Activated CD4-positive, CD25-positive, alpha-beta regulatory T cell treated with anti-CD3 and anti-CD28 coated beads, Interleukin-2, amount 50 U/mL, for 72 hours (primary cell): ENCODE data around the gene CRYBG1.
"Not testable (repeated sequence)": the region's sequence is repeated elsewhere in the genome, so short reads cannot be mapped to it uniquely, and the experiment has no call there.

Experiments used
- DNase-seq: peaks from one replicate; pipeline ENCODE4 v3.0.0; 2021

Gene CRYBG1

DNA sequence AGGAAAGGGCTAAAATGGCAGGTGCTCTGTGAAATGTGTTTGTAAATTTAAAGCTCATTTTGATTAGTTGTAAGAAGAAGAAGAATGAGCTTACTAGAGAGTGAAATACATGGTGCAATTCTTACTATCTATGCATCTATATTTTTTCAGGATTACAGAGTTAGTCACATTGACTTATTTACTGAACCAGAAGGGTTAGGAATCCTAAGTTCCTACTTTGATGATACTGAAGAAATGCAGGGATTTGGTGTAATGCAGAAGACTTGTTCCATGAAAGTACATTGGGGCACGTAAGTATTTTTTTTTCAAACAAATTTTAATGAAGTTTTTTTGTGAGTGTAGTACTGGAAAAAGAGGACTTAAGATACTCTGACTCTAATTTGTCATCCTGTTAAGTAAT is 169.5 kb downstream of the CRYBG1 start:
- no peak for DNase-seq

DNA sequence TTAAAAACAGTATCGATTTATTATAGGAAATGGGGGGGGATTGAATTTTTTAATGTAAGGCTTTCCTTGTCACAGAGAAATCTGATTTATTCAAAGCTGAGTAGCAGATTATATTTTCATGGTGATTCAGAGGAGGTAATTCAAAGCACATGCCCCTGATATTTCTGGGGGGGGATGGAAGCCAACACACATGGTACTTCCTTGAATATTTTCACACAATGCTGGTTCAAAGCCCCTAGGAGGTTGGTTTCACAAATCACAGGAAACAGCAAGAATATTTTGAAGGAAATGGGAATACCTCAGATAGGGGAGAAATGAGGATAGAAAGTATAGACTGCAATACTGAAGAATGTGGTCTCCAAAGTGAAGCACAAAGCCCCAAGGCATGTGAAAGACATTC is 170.0 kb downstream of the CRYBG1 start:
- no peak for DNase-seq

DNA sequence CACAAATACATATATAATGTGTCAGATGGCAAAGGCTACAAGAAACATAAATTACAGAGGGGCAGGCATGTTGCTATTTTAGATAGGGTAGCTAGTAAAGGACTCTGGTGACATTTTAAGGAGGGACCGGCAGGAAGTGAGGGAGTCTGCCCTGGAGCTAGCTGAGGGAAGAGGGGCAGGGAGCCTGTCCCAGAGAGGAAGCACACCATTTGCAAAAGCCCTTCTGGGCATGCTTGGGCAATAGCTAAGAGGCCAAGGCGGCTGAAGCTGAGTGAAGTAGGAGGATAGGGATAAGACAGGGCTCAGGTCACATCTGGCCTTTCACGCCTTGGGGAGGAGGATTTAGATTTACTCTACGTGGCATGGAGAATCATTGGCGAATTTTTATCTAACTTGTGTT is 172.5 kb downstream of the CRYBG1 start:
- DNase-seq = no peak

DNA sequence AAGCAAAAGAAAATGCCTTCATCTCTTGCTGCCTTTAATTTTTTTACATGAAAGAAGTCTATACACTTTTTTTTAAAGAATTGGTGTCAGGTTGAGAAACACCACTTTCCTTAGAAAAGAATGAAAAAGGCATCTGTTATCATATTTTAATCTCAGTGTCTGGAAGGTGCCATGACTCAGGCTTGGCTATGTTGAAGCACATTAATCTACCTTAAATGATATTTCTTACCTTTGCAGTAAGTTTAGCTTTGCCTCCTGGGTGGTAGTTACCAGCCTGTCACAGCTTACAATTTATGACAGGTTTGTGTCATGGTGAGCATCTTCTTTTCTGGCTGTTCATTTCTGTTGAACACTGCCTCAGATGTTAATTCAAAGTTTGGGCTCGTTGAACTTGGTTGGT is 173.5 kb downstream of the CRYBG1 start:
- DNase-seq = no peak

DNA sequence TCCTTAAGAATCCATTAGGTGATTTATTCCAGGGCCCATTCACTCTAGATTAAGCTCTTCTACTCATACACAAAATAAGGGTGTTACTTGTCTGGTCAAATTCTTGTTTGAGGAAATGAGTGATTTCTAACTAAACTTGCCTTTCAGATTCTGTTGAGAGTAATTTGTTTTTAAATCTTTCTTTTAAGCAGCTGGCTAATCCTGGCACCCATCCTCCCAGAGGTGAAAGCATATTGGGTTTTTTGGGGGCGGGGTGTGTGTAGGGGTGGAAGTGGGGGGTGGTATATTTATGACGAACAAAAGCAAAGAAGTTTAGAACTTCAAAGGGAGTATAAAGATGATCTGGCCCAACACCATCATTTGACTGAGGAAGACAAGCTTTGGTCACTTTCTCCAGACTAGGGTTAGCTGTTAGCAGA is 174.1 kb downstream of the CRYBG1 start:
- DNase-seq = no peak

DNA sequence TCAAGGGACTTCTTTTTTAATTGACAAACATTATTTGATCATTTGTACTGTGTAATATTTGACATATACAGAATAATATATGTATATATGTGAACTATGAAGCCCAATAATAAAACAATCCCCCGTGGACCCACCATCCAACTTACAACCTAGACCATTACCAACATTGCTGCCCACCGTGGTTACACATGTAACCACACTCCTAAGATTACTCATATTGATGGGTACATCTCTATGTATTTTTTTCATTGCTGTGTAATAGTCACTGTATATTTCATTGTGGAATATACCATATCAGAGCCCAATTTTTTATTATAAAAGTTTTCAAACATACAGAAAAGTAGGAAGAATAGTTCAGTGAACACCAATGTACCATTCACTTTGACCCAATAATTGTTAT is 174.5 kb downstream of the CRYBG1 start:
- no peak for DNase-seq

DNA sequence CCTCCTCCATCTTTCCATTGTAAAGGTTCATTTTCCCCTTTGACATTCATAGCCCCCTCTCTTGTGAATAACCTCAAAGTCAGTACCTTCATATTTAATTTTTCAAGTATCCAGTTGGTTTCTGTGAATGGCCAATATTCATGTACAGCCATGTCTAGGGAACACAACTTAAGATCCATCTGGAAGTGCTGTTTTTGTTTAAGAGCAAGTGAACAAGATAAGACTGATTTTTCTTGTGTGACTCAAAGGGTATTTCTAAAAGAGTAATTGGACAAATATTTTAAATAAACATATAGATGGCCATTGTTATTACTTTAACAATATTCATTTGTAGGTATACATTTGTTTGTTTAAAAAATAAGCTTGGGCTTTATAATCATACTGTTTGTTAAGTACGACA is 175.8 kb downstream of the CRYBG1 start:
- DNase-seq = no peak

DNA sequence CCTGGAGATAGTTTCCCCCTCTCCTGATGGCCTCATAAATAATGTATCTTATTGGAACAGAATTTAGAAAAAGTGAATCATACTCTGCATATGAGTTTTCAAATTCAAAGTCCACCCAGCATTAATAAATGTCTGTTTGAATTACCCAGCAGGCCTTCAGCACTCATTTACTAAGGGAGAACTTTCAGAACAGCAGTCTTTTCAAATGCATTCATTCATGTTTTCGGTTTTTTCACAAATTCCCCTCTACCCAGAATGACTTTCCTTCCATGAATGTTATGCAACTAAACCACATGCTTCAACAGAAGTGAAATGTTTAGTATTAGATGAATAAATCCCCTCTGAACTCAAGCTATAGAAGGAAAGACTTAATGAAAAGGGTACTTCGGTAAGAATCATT is 176.3 kb downstream of the CRYBG1 start:
- no peak for DNase-seq

DNA sequence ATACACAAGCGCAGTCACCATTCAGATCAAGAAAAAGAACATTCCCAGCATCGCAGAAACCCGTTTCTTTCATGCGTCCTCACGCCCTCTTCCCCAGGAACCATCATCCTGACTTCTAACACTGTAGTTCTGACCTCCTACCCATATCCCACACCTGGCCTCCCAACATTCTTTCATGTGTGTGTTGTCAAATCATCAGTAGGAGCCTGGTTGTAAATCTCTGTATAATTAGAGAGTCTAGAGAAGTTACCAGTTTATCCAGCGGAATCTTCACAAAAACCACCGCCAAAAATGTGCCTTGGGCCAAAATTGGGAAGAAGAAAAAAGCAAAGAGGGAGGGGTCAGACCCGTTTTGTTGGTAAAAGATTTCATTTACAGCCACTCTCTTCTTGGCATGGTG is 177.1 kb downstream of the CRYBG1 start:
- DNase-seq = no peak

DNA sequence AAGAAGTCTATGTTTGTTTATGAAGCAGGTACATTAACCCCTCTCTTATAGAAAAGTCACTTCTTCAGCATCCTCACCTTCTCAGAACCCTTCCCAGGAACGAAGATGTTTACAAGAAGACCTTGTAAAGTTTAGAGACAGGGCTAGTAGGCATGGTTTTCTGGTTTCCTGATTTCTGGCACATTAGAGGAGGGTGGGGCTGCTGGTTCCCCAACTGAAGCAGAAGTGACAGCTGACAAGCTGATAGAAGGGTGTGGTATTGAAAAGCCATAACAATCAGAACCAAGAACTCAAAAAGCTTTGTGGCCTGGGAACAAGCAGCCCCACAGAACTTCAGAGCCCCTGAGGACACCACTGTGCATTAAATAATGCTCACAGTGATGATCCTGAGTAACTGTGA is 177.6 kb downstream of the CRYBG1 start:
- DNase-seq = no peak

DNA sequence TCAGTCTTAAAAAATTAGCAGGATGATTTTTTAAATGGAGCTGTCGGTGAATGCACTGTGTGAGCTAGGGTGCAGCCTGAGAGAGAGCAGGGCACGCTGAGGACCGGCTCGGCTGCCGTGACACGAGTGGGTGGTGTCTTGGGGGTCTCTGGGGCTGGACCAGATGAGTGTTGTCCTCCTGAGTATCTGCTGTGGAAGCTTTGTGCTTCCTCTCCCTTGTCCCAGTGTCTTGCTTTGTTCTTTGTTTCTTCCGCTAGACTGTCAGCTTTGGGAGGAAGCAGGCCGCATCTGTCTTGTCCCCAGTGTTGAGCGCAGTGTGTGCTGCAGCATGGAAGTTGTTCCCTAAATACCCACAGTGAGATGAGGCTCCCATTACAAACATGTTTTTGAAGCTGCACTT is 179.4 kb downstream of the CRYBG1 start:
- no peak for DNase-seq

DNA sequence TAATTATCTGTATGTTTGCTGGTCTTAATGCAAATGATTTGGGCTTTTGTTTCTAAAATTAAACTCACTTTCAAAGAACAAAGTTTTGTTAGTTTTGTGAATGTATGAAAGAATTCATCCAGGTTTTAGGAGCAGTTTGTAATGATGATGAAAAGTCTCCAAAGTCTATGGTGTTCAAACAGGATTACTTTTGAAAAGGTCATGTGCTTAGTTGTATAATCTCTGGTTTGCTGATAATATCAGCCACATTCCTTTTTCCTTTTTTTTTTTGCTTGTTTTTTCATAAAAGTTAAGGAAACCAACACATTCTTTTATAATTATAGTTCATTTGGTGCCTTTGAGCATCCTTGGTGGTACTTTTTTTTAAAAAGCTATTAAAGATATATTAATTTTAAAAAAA is 179.9 kb downstream of the CRYBG1 start:
- no peak for DNase-seq

DNA sequence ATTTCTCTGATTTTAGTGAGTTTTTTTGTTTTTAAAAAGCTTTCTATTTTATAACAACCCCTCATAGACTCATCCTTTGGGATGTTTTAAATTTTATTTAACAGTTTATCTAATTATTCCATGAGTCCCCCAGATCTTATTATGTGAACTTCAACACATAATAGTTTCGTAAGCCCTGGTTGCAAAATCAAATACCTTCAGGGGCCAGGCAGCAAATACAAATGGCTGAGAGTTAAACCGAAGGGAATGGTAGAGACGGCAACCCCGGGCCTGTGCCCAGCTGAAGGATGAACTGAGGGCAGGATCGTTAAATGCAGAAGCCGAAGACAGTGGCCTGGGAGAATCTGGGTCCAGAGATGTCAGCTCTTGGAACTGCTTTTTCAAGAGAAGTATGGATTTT is 180.4 kb downstream of the CRYBG1 start:
- no peak for DNase-seq

DNA sequence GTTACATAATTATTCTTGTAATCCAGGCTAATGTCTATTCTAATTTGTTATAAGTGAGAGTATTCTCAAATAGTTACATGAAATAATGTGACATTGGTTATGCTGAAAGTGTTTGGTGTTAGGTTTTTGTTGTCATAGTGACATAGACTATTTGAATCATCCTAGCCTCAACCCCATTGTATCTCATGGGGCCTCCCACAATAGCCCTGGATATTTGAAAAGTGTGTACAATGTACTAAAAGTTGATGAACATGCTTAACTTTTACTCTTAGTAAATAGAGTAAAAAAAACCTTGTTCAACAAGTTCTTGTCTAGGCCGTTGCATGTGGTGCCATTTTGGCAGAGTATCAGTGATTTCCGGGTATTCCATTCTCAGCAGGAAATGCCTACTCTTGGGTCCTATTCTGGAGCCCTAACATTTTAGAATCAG is 185.8 kb downstream of the CRYBG1 start:
- no peak for DNase-seq

DNA sequence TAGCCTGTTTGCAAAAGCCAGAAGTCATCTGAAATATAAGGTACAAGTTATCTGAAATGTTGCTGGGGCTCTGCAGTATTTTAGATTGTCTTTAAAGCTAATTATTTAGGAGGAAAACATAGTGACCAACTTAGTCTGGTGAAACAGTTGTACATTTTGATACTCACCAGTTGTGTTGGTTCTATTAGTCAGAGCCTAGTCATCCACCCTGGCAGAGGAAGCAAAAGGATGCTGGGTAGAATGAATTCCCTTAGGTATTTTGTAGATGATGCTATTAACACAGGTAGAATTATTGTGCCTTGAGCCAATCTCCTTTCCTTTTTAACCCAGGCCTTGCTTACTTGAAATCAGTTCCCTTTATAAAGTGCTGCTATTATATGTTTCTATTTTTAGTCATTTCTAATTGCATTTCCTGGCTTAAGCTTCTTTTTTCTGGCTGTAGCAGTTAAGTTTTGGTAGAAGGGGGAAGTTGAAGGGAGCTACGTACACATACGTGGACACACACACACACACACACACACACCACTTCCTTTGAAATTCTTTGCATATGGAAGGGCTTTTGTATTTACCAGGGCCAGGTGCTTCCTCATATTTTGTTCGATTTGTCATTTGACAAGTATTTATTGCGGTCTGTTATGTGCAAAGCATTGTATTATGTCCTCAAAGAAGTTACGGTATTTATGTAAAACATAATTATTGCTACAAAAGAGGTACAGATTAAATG is 186.3 kb downstream of the CRYBG1 start:
- DNase-seq = no peak

DNA sequence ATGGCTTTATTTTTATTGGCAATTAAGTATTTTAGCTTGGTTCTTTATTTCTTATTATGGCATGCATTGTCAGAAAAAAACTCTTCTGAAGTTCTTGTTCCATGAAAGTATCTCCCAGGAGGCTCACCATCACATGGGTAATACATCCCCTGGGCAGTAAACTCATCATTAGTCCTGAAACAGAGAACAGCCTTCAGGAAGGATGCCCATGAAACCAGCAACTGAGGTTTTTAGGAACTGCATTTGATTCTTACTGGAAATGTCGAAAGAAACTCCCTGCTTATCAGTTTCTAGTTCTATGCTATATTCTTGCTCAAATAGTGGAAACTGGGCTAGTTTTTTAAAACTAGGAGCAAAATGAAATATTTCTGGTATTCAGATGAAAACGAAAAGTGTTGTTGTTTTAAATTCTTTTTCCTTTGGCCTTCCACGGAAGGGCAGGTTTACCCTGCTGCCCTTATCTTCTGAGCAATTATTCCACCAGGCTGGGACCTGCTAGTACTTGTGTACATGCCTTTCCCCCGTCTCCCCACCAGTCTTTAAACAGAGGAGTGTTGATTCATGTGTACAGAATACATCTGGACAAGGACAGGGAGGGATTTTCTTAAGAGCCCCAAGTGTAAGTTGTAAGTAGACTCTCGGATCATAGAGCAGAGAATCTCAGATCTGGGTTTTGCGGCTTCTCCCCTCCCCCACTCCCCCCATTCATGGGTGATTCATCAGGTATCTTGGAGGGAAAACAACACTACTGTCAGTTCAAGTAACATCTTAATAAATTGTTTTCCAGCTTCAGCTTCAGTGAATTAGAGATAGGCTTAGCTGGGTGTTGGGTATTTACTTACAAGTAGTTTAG is 187.3 kb downstream of the CRYBG1 start:
- DNase-seq = no peak

DNA sequence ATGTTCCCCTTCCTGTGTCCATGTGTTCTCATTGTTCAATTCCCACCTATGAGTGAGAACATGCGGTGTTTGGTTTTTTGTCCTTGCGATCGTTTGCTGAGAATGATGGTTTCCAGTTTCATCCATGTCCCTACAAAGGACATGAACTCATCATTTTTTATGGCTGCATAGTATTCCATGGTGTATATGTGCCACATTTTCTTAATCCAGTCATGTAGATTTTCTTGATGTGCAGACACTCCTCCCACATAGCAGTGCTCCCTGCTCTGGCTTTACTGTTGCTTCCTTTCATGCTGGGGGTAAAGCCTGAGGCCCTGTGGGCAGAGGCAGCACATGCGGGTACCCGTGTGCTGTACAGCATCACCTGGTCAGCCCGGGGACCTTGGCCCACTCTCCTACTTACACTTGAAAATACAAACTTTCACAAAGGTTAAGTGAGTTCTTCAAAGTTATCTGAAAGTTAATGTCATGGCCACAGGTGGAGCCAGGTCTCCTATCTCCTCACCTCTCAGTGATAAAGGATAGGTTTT is 188.5 kb downstream of the CRYBG1 start:
- not testable (repeated sequence) for DNase-seq

DNA sequence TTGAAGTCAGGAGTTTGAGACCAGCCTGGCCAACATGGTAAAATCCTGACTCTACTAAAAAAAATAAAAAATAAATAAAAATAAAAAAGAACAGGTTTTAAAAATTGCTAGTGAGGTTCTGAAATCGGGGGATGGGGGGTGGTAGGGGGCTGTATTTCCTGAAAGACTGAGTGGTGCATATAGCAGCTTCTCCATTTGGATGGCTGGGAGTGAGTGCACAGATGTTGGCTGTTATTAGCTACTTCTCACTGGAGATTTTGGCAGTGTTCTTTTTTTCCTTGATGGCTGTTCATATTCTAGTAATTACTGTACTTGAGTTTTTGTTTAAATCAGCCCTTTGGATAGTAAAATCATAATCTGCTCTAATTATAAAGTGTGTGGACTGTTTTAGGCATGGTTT is 189.0 kb downstream of the CRYBG1 start:
- no peak for DNase-seq

DNA sequence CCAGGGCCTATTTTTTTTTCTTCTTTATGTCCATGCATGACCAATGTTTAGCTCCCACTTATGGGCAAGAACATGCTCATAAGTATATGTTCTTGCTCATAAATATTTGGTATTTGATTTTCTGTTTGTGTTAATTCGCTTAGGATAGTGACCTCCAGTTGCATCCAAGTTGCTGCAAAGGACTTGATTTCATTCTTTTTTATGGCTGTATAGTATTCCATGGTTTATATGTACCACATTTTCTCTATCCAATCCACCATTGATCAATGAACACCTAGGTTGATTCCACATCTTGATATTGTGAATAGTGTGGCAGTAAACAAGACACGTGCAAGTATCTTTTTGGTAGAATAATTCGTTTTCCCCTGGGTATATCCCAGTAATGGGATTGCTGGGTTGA is 190.6 kb downstream of the CRYBG1 start:
- no peak for DNase-seq

DNA sequence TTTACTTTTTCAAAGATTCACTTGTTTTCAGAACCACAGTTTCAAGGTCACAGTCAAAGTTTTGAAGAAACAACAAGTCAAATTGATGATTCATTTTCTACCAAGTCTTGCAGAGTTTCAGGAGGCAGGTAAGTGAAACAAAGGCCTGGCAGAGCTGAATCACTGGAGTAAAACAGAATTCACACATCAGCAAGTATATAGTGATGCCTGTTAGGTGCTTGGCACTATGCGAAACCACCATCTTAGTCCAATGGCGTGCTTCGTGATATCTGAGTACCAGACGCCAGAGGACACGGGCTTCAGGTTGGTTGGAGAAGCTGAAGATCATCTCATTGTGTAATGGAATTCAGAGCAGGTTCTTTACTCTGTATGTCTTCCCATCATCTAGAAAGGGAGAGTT is 192.9 kb downstream of the CRYBG1 start:
- DNase-seq = no peak

DNA sequence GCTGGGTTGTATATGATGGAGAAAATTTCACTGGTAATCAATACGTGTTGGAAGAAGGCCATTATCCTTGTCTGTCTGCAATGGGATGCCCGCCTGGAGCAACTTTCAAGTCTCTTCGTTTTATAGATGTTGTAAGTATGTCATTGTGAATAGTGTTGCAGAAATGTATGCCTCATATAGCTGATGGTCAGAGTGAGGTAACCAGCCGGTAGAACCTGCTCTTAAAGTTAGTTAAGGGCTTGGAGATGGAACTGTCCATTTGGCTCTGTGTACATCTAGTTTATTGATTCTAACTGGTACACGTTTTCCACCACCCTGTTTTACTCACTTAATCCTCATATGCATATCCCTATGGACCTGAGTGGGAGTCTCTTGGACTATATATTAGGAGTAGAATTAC is 195.2 kb downstream of the CRYBG1 start:
- DNase-seq = no peak

DNA sequence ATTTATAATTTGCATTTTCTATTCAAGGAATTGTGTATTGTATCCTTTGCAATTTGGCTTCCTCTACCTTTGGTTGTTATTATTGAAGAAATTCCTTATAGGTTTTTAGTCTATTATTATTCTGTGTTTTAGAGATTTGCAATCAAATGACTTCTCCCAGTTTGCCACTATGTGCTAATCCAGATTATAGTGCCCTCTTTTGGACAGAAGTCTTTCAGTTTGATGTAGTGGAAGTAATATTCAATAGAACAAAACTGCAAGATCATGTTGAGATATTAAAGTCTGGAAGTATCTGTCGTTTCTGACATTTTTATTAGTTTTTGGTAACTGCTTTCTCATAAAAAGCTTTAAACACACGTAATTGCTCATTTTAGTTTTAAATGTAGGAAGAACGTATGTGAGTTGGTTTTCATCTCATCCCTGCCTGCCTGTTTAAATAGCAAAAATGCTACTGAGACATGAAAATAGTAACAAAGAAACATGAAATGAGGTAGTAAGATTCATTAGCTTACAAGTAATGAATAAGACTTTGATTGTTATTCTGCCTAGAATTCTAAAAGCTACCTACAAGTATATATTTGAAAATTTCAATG is 195.9 kb downstream of the CRYBG1 start:
- DNase-seq = no peak

DNA sequence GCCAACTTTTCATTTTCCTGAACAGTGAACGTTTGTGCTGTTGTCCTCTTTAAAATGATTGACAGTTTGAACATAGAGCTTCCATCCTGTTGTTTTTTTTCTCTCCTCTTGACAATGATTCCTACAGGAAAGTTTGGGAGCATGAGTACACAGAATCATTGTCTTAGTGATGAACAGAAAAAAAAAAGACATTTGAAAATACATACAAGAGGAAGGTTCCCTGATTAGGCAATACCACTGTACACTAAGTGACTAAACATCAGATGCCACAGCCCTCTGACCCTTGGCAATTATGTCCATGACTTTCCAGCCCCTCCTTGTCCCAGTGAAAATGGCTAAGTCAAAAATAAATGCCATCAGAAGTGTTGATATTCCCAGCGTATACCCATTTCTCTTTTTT is 197.3 kb downstream of the CRYBG1 start:
- DNase-seq = no peak

DNA sequence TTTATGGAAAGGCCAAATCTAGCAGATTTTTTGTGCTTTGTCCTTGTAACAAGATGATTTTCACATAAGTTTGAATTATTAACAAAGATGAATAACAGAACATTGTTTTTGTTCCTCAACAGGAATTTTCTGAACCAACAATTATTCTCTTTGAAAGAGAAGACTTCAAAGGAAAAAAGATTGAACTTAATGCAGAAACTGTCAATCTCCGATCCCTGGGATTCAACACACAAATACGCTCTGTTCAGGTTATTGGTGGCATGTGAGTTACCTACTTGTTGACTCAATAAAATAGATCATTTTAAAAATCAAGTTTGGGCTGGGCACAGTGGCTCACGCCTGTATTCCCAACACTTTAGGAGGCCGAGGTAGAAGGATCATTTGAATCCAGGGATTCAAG is 197.8 kb downstream of the CRYBG1 start:
- no peak for DNase-seq
